ENCODE measurements around the gene CLEC1B.
"Not testable (repeated sequence)": the region's sequence is repeated elsewhere in the genome, so short reads cannot be mapped to it uniquely, and the experiment has no call there.

CLEC1B gene

DNA sequence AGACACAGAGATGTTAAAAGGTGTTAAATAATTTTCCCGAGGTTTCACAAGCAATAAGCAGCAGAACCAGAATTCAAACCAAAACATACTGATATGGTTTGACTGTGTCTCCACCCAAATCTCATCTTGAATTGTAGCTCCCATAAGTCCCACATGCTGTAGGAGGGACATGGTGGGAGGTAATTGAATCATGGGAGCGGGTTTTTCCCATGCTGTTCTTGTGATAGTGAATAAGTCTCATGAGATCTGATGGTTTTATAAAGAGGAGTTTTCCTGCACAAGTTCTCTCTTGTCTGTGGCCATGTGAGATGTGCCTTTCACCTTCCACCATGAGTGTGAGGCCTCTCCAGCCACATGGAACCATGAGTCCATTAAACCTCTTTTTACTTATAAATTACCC lies 24.2 kb downstream of the CLEC1B start:
- DNase-seq (ENCODE audit: low spot score) = not testable (repeated sequence)

DNA sequence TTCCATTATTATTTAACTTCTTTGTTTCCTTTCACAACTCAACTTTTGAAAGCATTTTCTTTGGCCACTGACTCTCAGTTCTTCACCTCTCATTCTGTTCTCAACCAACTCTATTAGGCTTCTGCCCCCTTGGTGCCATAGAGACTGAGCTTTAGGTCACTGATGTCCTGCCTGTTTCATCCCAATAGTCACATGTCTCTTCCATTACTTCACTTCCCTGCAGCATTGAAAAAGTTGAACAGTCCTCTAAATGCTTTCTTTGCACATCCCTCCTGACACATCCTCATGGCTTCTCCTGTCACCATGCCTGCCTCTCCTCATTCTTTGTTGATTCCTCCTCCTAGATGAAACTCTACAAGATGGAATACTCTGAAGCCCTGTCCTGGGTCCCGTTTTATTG lies 25.0 kb downstream of the CLEC1B start:
- DNase-seq (ENCODE audit: low spot score) = no peak

DNA sequence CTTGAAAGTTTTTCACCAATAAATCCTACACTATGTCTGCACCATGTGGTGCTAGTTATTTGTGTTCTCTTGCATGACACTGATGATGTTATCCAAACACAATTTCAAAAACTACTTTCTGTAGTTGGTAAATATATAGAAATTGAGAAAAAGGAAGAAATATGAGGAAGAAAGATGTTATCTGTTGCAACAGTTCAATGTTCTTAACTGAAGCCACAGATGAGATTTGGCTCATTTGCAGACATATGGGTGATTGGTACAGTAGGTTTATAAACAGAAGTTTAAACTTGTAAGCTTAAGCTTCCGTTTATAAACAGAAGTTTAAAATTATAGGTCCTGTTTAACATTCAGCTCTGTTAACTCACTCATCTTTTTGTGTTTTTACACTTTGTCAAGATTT lies 27.7 kb downstream of the CLEC1B start, which contains the start of gene CLEC12A:
Gene CLEC12A, plus strand, starts transcription at position 229 of the 400 bp plus-strand sequence. CDS start 188 bp downstream, outside the sequence.
- no peak for DNase-seq (ENCODE audit: low spot score)

DNA sequence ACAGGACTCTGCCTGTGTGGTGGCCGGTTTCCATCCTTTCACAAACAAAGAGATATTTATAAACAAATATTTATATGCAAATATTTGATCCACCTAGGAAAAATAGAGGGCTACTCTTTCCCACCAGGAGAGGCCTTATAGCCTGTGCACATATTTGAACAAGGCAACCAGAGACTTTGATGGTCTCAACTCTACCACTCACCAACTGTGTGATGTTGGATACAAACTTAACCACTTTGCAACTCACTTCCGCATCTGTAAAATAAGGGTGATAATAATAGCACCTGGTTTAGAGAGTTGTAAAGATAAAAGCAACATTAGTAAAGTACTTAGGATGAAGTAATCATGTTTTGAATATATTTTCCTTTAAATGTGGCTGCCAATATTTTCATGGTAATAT lies 29.2 kb downstream of the CLEC1B start:
- no peak for DNase-seq (ENCODE audit: low spot score)

DNA sequence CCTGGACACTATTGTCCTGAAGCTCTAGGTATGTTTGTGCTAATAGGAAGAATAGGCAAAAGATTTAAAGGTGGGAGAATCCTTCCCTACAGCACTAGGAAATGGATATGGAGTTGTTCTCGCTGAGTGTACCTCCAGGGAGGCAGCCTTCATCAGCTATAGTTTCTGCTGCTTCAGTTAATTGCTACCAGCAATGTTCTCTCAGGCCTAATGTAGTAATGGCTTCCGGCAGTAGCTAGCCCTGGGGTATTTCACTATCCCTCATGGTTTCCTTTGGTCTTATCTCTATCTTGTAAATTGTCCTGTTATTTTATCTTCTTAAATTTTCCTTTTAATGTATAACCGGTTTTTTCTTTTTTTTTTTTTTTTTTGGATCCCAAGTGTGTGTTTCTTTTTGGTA lies 37.0 kb downstream of the CLEC1B start:
- DNase-seq (ENCODE audit: low spot score) = no peak

DNA sequence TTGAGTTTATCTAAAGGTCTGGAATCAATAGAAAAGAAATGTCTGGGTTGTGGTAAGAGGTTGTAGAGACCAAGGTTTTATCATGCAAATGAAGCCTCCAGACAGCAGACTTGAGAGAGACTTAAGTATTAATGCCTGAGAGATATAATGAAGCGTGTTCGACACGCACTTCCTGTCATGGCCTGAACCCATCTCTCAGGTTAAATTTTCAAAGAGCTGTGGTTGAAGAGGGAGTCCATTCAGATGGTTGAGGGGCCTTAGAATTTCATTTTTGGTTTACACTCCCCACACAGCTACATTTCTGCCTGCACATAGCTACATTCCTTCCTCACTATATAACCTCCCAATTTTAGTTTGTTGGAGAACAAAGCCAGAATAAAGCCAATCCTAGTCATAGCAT lies 37.8 kb downstream of the CLEC1B start:
- no peak for DNase-seq (ENCODE audit: low spot score)

DNA sequence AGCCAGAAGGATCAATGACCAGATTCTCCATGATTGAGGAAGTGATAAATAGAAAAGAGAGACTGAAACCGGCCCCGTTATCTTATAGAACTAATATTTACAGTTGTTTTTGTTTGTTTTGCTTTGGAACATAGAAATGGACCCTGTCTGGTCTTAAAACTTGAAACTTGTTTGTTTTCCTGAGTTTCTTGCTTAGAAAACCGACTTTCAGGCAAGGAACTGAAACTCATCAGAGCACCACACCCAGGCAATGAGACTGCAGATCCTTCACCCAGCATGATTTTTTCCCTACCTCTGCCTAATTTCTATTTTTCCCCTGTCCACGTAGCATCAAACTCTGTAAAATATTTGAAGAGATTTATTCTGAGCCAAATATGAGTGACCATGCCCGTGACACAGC lies 38.3 kb downstream of the CLEC1B start:
- DNase-seq (ENCODE audit: low spot score) = no peak

DNA sequence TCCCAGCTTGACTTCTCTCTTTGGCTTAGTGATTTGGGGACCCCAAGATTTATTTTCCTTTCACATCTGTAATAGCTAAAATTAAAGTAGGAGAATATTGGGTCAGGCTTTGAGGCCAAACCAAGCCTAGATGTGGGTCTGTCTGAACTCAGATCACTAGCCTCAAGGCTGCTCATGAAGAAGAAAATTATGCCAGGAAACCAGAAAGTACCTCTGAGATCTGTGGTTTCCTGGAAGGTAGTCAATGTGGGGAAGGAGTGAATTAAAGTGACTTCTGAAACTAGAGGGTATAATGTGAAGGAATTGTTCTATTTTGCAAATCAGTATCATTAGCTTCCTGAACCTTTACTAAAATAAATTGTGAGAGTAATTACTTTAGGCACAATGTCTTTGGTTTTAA lies 41.1 kb downstream of the CLEC1B start:
- no peak for DNase-seq (ENCODE audit: low spot score)

DNA sequence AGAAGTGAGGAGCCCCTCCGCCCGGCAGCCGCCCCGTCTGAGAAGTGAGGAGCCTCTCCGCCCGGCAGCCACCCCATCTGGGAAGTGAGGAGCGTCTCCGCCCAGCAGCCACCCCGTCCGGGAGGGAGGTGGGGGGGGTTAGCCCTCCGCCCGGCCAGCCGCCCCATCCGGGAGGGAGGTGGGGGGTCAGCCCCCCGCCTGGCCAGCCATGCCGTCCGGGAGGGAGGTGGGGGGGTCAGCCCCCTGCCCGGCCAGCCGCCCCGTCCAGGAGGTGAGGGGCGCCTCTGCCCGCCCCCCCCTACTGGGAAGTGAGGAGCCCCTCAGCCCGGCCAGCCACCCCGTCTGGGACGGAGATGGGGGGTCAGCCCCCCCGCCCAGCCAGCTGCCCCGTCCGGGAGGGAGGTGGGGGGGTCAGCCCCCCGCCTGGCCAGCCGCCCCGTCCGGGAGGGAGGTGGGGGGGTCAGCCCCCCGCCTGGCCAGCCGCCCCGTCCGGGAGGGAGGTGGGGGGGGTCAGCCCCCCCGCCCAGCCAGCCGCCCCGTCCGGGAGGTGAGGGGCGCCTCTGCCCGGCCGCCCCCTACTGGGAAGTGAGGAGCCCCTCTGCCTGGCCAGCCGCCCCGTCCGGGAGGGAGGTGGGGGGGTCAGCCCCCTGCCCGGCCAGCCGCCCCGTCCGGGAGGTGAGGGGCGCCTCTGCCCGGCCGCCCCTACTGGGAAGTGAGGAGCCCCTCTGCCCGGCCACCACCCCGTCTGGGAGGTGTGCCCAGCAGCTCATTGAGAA lies 45.8 kb downstream of the CLEC1B start:
- DNase-seq (ENCODE audit: low spot score) = not testable (repeated sequence)

DNA sequence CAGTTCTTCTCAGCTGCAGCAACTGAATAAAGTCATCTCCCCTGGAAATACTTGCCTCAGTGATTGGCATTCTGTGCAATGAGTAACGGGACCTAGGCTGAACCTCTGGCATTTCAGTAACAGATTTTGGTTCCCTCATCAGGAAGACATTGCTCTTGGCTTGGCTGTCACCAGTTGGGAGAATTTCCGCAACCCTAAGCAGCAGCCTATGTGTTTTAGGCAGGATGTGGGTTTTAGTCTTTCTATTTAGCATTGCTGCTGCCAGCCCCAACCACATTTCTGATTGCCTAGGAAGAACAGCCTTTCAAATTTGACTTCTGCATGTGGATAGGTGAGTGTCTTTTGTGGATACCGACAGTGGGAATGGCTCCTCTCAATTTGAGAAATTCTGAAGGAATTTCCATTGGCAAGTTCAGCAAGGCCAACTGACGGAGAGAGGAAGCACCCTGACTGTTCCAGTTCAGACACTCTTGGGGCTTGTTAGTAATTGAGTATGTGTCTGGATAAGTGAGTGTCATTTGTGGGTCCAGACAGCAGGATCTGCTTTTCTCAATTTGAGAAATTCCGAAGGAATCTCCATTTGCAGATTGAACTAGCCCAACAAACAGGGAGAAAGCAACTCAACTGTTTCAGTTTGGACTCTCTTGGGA lies 47.8 kb downstream of the CLEC1B start:
- no peak for DNase-seq (ENCODE audit: low spot score)

DNA sequence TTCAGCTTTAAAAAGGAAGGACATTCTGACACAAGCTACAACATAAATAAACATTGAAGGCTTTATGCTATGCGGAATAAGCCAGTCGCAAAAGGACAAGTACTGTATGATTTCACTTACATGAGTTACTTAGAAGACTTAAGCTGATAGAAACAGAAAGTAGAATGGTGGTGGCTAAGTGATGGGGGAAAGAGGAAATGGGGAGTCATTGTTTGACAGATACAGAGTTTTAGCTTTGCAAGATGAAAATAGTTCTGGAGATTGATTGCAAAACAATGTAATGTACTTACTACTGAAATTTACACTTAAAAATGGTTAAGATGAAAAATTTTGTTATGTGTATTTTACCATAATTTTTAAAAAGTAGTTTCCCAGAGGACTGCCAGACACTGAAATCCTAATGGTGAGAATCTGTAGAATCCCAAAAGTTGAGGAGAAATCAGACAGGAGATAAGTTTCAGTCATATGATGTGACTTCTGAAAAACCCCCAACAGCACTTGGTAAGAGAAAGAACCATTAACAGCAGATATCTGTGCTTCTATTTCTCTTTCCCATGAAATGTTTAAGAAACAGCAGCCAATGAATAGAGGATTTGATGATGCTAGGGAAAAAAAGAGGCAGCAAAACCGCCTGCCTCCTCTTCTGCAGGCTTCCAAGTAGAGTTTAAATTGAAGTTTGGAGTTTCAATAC lies 50.2 kb downstream of the CLEC1B start:
- DNase-seq (ENCODE audit: low spot score) = no peak

DNA sequence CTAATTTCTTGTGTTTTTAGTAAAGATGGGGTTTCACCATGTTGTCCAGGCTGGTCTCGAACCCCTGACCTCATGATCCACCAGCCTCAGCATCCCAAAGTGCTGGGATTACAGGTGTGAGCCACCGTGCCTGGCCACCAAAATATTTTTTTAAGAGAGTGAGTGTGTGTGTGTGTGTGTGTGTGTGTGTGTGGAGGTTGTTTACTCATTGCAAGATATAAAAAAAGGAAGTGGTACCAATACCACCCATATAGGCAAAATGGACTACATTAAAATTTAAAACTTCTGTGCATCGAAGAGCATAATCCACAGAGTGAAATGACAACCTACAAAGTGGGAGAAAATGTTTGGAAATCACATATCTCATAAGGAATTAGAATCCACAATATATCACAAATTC lies 51.2 kb downstream of the CLEC1B start:
- no peak for DNase-seq (ENCODE audit: low spot score)

DNA sequence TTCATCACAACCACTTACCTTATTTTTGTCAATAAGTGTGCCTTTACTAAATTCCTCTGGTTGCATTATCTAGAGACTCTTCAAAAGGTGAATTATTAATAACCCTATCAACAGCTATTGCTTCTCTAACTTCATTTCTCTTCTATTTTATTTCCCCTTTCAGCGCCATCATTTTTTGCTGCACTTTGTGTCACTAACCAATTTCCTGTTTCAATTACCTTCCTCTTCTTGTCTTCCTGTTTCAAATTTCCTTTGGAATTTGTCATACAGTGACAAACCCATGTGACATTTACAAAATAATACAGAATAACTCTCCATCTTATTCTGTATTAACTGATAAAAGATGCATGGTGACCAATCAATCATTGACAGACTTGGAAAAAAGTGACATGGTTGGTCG lies 54.5 kb downstream of the CLEC1B start:
- DNase-seq (ENCODE audit: low spot score) = no peak

DNA sequence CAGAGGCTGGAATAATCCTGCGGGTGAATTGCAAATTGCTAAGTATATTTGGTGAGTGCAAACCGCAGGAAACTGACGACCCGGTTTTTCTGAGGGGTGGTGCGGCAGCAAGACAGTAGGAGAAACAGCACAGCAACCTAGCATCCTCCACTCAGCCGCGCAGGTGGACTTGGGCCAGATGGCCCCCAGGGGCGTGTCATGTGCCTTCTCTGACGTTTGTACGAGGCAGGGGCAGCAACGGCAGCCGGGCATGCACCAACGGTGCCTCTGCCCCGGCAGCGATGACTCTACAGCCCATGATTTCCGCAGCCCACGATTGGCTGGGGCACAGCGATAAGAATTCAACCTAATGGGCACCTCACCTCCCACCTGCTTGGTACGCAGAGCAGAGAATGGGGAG lies 55.7 kb downstream of the CLEC1B start:
- DNase-seq (ENCODE audit: low spot score) = no peak

Data from putamen (tissue), 1 donor.